Calu3 (cell line): ENCODE measurements around the gene SMARCE1. TPM values are rescaled to one million over a fixed set of nuclear protein-coding genes. Genes with fewer than 3 reads are reported as not detected.
A peak's percentile ranks its signal among the peaks of the same experiment; 100 is the strongest.

Experiments used
- BruUV-seq: library from RNA; stranded (reverse); fragments of 400-500 nt; replicated peaks from 2 replicates; lab custom pipeline; 2021; lab: Mats Ljungman, UMichigan
- CTCF ChIA-PET: fragments of 300-600 bp; sonication (Branson Sonifier 250); formaldehyde crosslinking; loops from one replicate; lab custom pipeline; 2022; ENCODE audit warnings: antibody characterized with exemption; lab: Charles Lee
- DNase-seq: peaks from one replicate; pipeline ENCODE4 v3.0.0; 2022
- H3K27ac Mint-ChIP-seq: one replicate; pipeline ENCODE4 v1.8.0; 2022; ENCODE audit warnings: mixed read lengths; ENCODE audit not compliant: unreplicated experiment
- H3K27me3 Mint-ChIP-seq: one replicate; pipeline ENCODE4 v1.8.0; 2022; ENCODE audit warnings: mixed read lengths; ENCODE audit not compliant: unreplicated experiment
- H3K36me3 Mint-ChIP-seq: one replicate; pipeline ENCODE4 v1.8.0; 2022; ENCODE audit warnings: mild to moderate bottlenecking, moderate library complexity, mixed read lengths; ENCODE audit not compliant: insufficient read depth, unreplicated experiment
- H3K4me1 Mint-ChIP-seq: one replicate; pipeline ENCODE4 v1.8.0; 2022; ENCODE audit warnings: mild to moderate bottlenecking, low read depth, mixed read lengths; ENCODE audit not compliant: unreplicated experiment
- H3K4me3 Mint-ChIP-seq: one replicate; pipeline ENCODE4 v1.8.0; 2022; ENCODE audit warnings: mild to moderate bottlenecking, low read depth, moderate library complexity, mixed read lengths; ENCODE audit not compliant: unreplicated experiment
- H3K9me3 Mint-ChIP-seq: one replicate; pipeline ENCODE4 v1.8.0; 2022; ENCODE audit warnings: low read depth, mixed read lengths; ENCODE audit not compliant: unreplicated experiment
- intact Hi-C: fragments of 100-400 bp; cut with micrococcal nuclease; formaldehyde crosslinking; loops from one replicate; pipeline ENCODE4 v1.10.0; 2022; ENCODE audit not compliant: unreplicated experiment
- total RNA-seq: library from RNA; stranded (reverse); gene quantifications from 2 replicates; pipeline ENCODE4 v1.2.3, GENCODE V29; 2022
- TF ChIP-seq, protein P1 (sequence below): fragments of 200-600 bp; IDR thresholded peaks from one replicate; pipeline ENCODE4 v1.8.0; 2022; ENCODE audit warnings: antibody characterized with exemption; ENCODE audit not compliant: unreplicated experiment

Gene SMARCE1
- total RNA-seq, 1 experiment from 2014 or later: 768 TPM

DNA sequence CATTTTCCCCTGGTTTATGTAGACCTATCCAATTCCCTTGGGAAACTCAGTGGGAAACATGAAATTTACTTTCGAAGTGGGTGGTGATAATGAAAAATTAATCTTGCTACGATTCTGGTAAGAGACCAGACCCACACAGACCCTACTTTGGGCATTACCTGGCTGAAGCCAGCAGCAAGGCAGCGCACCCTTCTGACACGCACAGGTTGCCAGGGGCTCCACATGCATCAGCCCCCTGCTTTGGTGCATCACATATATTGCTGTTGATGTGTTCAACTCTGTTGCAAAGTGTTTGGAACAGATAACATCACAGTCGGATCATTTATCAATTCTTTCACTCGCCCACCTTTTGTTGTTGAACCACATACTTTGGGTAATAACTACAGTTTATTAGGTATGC is 26.6 kb downstream of the SMARCE1 start:
- Mint-ChIP-seq H3K4me3 (no peak overlapping the region), H3K4me1 (peaks cover 15% of the 10 kb centered on the region), H3K9me3 (no peaks in the 10 kb centered on the region), H3K36me3 (peaks cover 9% of the 10 kb centered on the region), H3K27ac (no peak overlapping the region), H3K27me3 (peaks cover 71% of the 10 kb centered on the region)
- TF ChIP-seq, protein P1, sequence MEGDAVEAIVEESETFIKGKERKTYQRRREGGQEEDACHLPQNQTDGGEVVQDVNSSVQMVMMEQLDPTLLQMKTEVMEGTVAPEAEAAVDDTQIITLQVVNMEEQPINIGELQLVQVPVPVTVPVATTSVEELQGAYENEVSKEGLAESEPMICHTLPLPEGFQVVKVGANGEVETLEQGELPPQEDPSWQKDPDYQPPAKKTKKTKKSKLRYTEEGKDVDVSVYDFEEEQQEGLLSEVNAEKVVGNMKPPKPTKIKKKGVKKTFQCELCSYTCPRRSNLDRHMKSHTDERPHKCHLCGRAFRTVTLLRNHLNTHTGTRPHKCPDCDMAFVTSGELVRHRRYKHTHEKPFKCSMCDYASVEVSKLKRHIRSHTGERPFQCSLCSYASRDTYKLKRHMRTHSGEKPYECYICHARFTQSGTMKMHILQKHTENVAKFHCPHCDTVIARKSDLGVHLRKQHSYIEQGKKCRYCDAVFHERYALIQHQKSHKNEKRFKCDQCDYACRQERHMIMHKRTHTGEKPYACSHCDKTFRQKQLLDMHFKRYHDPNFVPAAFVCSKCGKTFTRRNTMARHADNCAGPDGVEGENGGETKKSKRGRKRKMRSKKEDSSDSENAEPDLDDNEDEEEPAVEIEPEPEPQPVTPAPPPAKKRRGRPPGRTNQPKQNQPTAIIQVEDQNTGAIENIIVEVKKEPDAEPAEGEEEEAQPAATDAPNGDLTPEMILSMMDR: no peak
- no TSS peak for BruUV-seq
- CTCF ChIA-PET: interaction anchor here (0.5 to 11.7 kb wide), 37 partner anchors 9 to 999 kb away, joined by 3 to 262 read pairs (median 8); partner anchors contain the start of genes KRT28, SMARCE1 and TOP2A
- peak; percentile 24 for DNase-seq
- intact Hi-C loops: loop anchor here (2.0 kb wide), 1 partner anchor 230 kb away; no protein-coding TSS in a partner anchor

DNA sequence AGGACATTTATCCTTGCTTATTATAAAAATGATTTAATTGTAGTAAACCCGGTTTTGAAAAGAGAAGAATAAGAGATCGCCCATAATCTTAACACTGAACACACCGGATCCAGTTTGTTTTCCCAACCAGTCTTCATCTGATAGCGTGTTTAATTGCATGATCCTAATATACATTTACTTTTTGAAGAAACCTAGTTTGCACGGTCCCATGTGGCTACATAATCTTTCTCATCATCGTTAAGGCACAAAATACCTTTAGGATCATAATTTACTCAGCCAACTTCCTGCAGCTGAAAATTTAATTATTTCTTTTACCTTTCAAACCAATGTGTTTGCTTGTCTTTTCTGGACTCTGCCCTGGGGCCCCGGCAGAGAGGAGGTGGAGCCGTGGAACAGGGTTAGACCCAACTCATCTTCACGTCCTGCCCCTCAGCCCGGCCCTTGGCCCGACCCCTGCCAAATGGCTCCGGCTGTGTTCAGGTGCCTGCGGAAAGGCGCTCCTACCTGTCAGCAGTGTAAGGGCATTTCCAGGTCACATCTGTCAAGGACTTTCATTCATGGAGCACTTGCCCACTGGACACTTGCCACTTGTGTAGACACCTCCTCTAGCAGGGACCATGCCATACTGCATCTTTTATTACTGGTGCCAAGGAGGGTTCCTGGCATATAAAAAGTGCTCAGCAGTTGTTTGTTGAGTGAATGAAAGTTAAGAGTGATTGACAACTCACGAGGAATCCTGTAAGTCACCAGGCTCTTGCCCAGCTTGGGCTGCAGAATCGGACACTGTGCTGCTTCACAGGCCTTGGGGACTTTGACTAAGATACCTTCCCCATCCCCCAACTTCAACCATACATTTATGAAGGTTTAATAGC is 28.6 kb downstream of the SMARCE1 start:
- Mint-ChIP-seq H3K27ac (no peak overlapping the region), H3K9me3 (no peaks in the 10 kb centered on the region), H3K36me3 (no peaks in the 10 kb centered on the region), H3K4me3 (no peak overlapping the region), H3K27me3 (peaks cover 92% of the 10 kb centered on the region), H3K4me1 (peaks cover 28% of the 10 kb centered on the region)
- TF ChIP-seq, protein P1: no peak
- peak; percentile 59 for DNase-seq
- intact Hi-C loops: loop anchor here (1.0 kb wide), 1 partner anchor 8 kb away; no protein-coding TSS in a partner anchor
- CTCF ChIA-PET: interaction anchor here (0.6 to 11.7 kb wide), 87 partner anchors 9 to 1991 kb away, joined by 3 to 262 read pairs (median 6); partner anchors contain the start of genes CCR7, KRT222, KRT24 and KRT25
- BruUV-seq: no TSS peak

DNA sequence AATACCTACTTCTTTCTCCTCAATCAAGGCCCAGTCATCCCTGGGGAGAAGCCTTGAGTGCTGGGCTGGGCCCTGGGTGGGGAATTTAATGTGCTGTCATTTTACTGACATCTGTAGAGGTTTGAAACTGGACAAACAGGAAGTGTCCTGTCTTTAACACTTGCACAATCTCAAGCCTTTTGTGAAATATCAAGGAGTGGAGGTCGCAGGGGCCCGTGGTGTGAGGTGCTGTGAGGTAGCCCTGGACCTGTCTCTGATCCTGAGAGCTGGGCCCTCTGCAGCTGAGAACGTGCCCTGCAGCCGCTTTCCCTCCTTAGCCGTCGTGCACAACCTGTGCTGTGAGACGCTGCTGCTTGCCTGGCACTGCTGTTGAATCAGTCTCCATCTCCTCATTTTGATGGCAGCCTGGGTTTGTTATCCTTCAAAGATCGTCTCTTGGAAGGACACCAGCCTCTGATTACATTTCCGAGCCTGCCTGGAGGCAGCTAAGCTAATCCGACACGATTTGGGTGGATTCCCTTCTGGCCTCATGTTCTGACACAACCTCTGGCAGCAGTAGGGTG is 29.9 kb downstream of the SMARCE1 start:
- DNase-seq: peak; percentile 70
- TF ChIP-seq, protein P1: no peak
- H3K9me3 Mint-ChIP-seq: no peaks in the 10 kb centered on the region
- peaks cover 97% of the 10 kb centered on the region for H3K27me3 Mint-ChIP-seq
- peaks cover 28% of the 10 kb centered on the region for H3K4me1 Mint-ChIP-seq
- no peaks in the 10 kb centered on the region for H3K36me3 Mint-ChIP-seq
- CTCF ChIA-PET: interaction anchor here (0.6 to 11.7 kb wide), 25 partner anchors 12 to 1992 kb away, joined by 3 to 262 read pairs (median 7); partner anchors contain the start of genes KRT222, KRT24, KRT28 and SMARCE1
- H3K4me3 Mint-ChIP-seq: no peak overlapping the region
- BruUV-seq: no TSS peak
- intact Hi-C loops: no loop called here
- H3K27ac Mint-ChIP-seq: no peak overlapping the region

DNA sequence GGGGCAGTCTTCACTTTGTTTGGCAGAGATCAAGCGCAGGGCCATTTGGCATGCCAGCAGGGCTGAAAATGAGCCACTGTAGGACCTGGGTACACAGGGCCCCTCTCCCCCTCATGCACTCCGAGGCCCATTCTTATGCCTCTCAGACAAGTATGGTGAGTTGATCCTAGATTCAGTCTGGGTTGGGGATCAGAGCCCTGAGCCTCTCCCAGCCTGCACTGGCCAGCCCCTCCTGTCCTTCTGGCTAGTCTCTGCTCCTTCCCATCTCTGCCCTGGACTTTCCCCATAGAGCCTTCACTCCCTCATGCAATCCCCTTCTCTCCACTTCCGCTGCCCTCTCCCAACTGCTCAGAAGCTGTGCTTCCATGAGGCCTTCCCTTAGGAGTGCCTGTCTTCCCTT is 31.0 kb downstream of the SMARCE1 start:
- no TSS peak for BruUV-seq
- Mint-ChIP-seq H3K4me3 (no peak overlapping the region), H3K27me3 (peaks cover 97% of the 10 kb centered on the region), H3K36me3 (no peaks in the 10 kb centered on the region), H3K4me1 (peaks cover 28% of the 10 kb centered on the region), H3K27ac (no peak overlapping the region), H3K9me3 (no peaks in the 10 kb centered on the region)
- no peak for DNase-seq
- TF ChIP-seq, protein P1: no peak
- intact Hi-C loops: no loop called here
- CTCF ChIA-PET: interaction anchor here (0.7 to 11.7 kb wide), 33 partner anchors 12 to 1522 kb away, joined by 3 to 262 read pairs (median 16); partner anchors contain the start of genes KRT222, KRT24, KRT28 and SMARCE1
